DOHH2 (cell line): Measurements from ENCODE around the gene NPLOC4.

Experiments used
- CTCF ChIP-seq: fragments of 200-600 bp; sonication (generic); IDR thresholded peaks from one replicate; pipeline ENCODE4 v1.5.1; 2014; ENCODE audit warnings: antibody characterized with exemption, mild to moderate bottlenecking, low read depth, low read length; ENCODE audit not compliant: poor library complexity, severe bottlenecking
- EZH2phosphoT487 ChIP-seq: fragments of 200-600 bp; sonication (generic); IDR thresholded peaks from 2 replicates; pipeline ENCODE4 v1.6.1; 2017; ENCODE audit warnings: borderline replicate concordance, mild to moderate bottlenecking, antibody characterized with exemption, low read length, moderate library complexity, mixed read lengths

DNA sequence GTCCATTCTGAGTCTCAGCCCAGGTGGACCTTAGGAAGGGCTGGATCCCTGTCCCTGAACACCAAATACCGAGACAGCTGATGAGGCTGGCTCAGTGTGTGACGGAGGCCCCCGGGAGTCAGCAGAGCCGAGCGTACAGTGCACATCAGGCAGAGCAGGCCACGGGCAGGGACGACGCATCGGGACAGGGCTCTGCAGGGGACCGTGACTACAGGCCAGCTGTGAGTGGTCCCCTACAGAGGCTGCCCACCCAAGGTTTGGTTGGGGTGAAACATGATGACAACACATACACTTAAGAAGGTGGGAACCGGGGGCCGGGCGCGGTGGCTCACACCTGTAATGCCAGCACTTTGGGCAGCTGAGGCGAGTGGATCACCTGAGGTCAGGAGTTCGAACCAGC, 36.0 kb upstream of the NPLOC4 start:
- TF ChIP-seq CTCF (no peak), EZH2phosphoT487 (no peak)
